H9 (cell line): Measurements from ENCODE around the gene SLC23A3. TPM values are rescaled to one million over a fixed set of nuclear protein-coding genes. Genes with fewer than 3 reads are reported as not detected.

Experiments
- DNase-seq: peaks from one replicate; pipeline ENCODE4 v3.0.0-alpha.2; 2017
- H2AFZ ChIP-seq: one replicate; pipeline ENCODE4 v1.6.1; 2013; ENCODE audit warnings: mild to moderate bottlenecking, low read length, control low read depth, moderate library complexity
- H2AK5ac ChIP-seq: 2 replicates; pipeline ENCODE4 v1.6.1; 2013; ENCODE audit warnings: low read length, control low read depth, mixed read lengths; ENCODE audit not compliant: insufficient read length
- H2BK120ac ChIP-seq: one replicate; pipeline ENCODE4 v1.6.1; 2013; ENCODE audit warnings: low read depth, mild to moderate bottlenecking, low read length, control low read depth, inconsistent platforms; ENCODE audit not compliant: poor library complexity, severe bottlenecking
- H2BK12ac ChIP-seq: 2 replicates; pipeline ENCODE4 v1.6.1; 2013; ENCODE audit warnings: low read length, control low read depth, mixed read lengths, low read depth; ENCODE audit not compliant: insufficient read length
- H2BK15ac ChIP-seq: 2 replicates; pipeline ENCODE4 v1.6.1; 2013; ENCODE audit warnings: low read depth, low read length, control low read depth
- H2BK20ac ChIP-seq: one replicate; pipeline ENCODE4 v1.6.1; 2013; ENCODE audit warnings: low read depth, mild to moderate bottlenecking, low read length, control low read depth, inconsistent platforms; ENCODE audit not compliant: poor library complexity, severe bottlenecking
- H2BK5ac ChIP-seq: 2 replicates; pipeline ENCODE4 v1.6.1; 2013; ENCODE audit warnings: low read length, control low read depth, mixed read lengths; ENCODE audit not compliant: insufficient read length
- H3K14ac ChIP-seq: 2 replicates; pipeline ENCODE4 v1.6.1; 2013; ENCODE audit warnings: low read length, control low read depth; ENCODE audit not compliant: insufficient read depth
- H3K18ac ChIP-seq: 2 replicates; pipeline ENCODE4 v1.6.1; 2013; ENCODE audit warnings: low read depth, mild to moderate bottlenecking, mixed read lengths, low read length, control low read depth; ENCODE audit not compliant: insufficient read length
- H3K23ac ChIP-seq: 2 replicates; pipeline ENCODE4 v1.6.1; 2013; ENCODE audit warnings: low read length, control low read depth, mixed read lengths, low read depth; ENCODE audit not compliant: insufficient read length
- H3K23me2 ChIP-seq: 2 replicates; pipeline ENCODE4 v1.6.1; 2013; ENCODE audit warnings: low read depth, mild to moderate bottlenecking, mixed read lengths, low read length, control low read depth; ENCODE audit not compliant: insufficient read length, poor library complexity, severe bottlenecking
- H3K27ac ChIP-seq: 2 replicates; pipeline ENCODE4 v1.5.1; 2013; ENCODE audit warnings: low read length, control low read depth, mixed read lengths, low read depth; ENCODE audit not compliant: insufficient read length
- H3K27me3 ChIP-seq: 2 replicates; pipeline ENCODE4 v1.6.1; 2013; ENCODE audit warnings: low read length, control low read depth, inconsistent platforms; ENCODE audit not compliant: insufficient read depth
- H3K4ac ChIP-seq: 2 replicates; pipeline ENCODE4 v1.6.1; 2013; ENCODE audit warnings: low read depth, mild to moderate bottlenecking, control low read depth, inconsistent platforms, low read length, moderate library complexity
- H3K4me1 ChIP-seq: 2 replicates; pipeline ENCODE4 v1.6.1; 2013; ENCODE audit warnings: low read length, control low read depth, inconsistent platforms; ENCODE audit not compliant: insufficient read depth
- H3K4me2 ChIP-seq: 2 replicates; pipeline ENCODE4 v1.6.1; 2013; ENCODE audit warnings: low read length, control low read depth, mixed read lengths; ENCODE audit not compliant: insufficient read length, insufficient read depth
- H3K56ac ChIP-seq: 2 replicates; pipeline ENCODE4 v1.6.1; 2013; ENCODE audit warnings: low read depth, mild to moderate bottlenecking, mixed read lengths, low read length, control low read depth; ENCODE audit not compliant: insufficient read length
- H3K79me1 ChIP-seq: 2 replicates; pipeline ENCODE4 v1.6.1; 2013; ENCODE audit warnings: low read depth, mild to moderate bottlenecking, moderate library complexity, low read length, control low read depth, inconsistent platforms; ENCODE audit not compliant: insufficient read depth, poor library complexity, severe bottlenecking
- H3K79me2 ChIP-seq: 2 replicates; pipeline ENCODE4 v1.6.1; 2013; ENCODE audit warnings: low read length, control low read depth, inconsistent platforms; ENCODE audit not compliant: insufficient read depth
- H3K9ac ChIP-seq: 2 replicates; pipeline ENCODE4 v1.6.1; 2013; ENCODE audit warnings: low read length, control low read depth, mixed read lengths; ENCODE audit not compliant: insufficient read length; ENCODE audit errors: extremely low read depth
- H3K9me3 ChIP-seq: one replicate; pipeline ENCODE4 v1.6.1; 2013; ENCODE audit warnings: low read depth, low read length, inconsistent platforms; ENCODE audit not compliant: control insufficient read depth
- H3T11ph ChIP-seq: one replicate; pipeline ENCODE4 v1.6.1; 2013; ENCODE audit warnings: mild to moderate bottlenecking, low read length, control low read depth, inconsistent platforms
- H4K20me1 ChIP-seq: one replicate; pipeline ENCODE4 v1.6.1; 2013; ENCODE audit not compliant: control insufficient read depth, insufficient read length, insufficient read depth
- H4K5ac ChIP-seq: 2 replicates; pipeline ENCODE4 v1.6.1; 2013; ENCODE audit warnings: low read depth, mild to moderate bottlenecking, mixed read lengths, low read length, control low read depth; ENCODE audit not compliant: insufficient read length
- H4K8ac ChIP-seq: replicated peaks from 2 replicates; pipeline ENCODE4 v1.6.1; 2013; ENCODE audit warnings: low read length, control low read depth, mixed read lengths, low read depth; ENCODE audit not compliant: insufficient read length
- H4K91ac ChIP-seq: 2 replicates; pipeline ENCODE4 v1.6.1; 2013; ENCODE audit warnings: low read depth, mild to moderate bottlenecking, moderate library complexity, mixed read lengths, low read length, control low read depth; ENCODE audit not compliant: insufficient read length
- H3K27ac Mint-ChIP-seq, 3 experiments: 2 replicates in 2 of 3; 3 replicates in 1 of 3; pipeline ENCODE4 v1.8.0; 2020 to 2021; ENCODE audit warnings: mixed read lengths in 3 of 3, mild to moderate bottlenecking in 1 of 3, moderate library complexity in 1 of 3
- H3K27me3 Mint-ChIP-seq: 2 replicates; pipeline ENCODE4 v1.8.0; 2021; ENCODE audit warnings: low read depth, mild to moderate bottlenecking, moderate library complexity, mixed read lengths
- H3K36me3 Mint-ChIP-seq, 3 experiments: 2 replicates in 2 of 3; 3 replicates in 1 of 3; pipeline ENCODE4 v1.8.0; 2020 to 2021; ENCODE audit warnings: low read depth in 3 of 3, mixed read lengths in 3 of 3; ENCODE audit not compliant: insufficient read depth in 1 of 3
- H3K4me1 Mint-ChIP-seq, 2 experiments: 2 replicates each; pipeline ENCODE4 v1.8.0; 2020; ENCODE audit warnings: mixed read lengths in 2 of 2
- H3K4me3 Mint-ChIP-seq, 2 experiments: 2 replicates in 1 of 2; 3 replicates in 1 of 2; pipeline ENCODE4 v1.8.0; 2020 to 2021; ENCODE audit warnings: mild to moderate bottlenecking in 2 of 2, mixed read lengths in 2 of 2, moderate library complexity in 1 of 2
- H3K9me3 Mint-ChIP-seq, 2 experiments: 2 replicates in 1 of 2; 3 replicates in 1 of 2; pipeline ENCODE4 v1.8.0; 2020; ENCODE audit warnings: mild to moderate bottlenecking in 2 of 2, mixed read lengths in 2 of 2, moderate library complexity in 1 of 2
- CTCF ChIP-seq: fragments of 200-600 bp; sonication (generic); conservative IDR thresholded peaks from 3 replicates; pipeline ENCODE4 v1.8.0; 2021; ENCODE audit warnings: antibody characterized with exemption, mild to moderate bottlenecking
- WGBS: extraction: QIAGEN DNeasy Blood & Tissue Kit; methylation state at CpG from one replicate; pipeline ENCODE4 v1.1.7; 2013; ENCODE audit warnings: missing lambda C conversion rate, low lambda C conversion rate, mixed read lengths; ENCODE audit not compliant: insufficient read length; ENCODE audit errors: extremely low coverage; 5-methylcytosine and 5-hydroxymethylcytosine counted together
- total RNA-seq: library from RNA; stranded (reverse); gene quantifications from 2 replicates; pipeline ENCODE4 v1.2.1, GENCODE V29; 2021

Gene SLC23A3
- total RNA-seq, 1 experiment from 2014 or later, result 1.2 TPM

- H3K4me3 Mint-ChIP-seq, result no peak overlapping the region
- DNase-seq, result no peak
- Histone ChIP-seq H3K9me3 (no peaks in the 10 kb centered on the region), H2AFZ (no peak overlapping the region), H4K8ac (no peak overlapping the region), H3K23ac (no peak overlapping the region), H2BK5ac (no peak overlapping the region), H3K9ac (no peak overlapping the region), H3K18ac (no peak overlapping the region), H2BK12ac (no peak overlapping the region), H3K79me2 (no peaks in the 10 kb centered on the region), H3K27me3 (no peaks in the 10 kb centered on the region), H3K79me1 (no peaks in the 10 kb centered on the region), H3K14ac (no peak overlapping the region), H3K56ac (no peak overlapping the region), H3T11ph (no peak overlapping the region), H3K4me1 (0 out of 2 replicates have a peak, but pooled peaks cover 4% of the 10 kb centered on the region), H4K5ac (no peak overlapping the region), H4K91ac (no peak overlapping the region), H4K20me1 (no peaks in the 10 kb centered on the region), H3K27ac (no peak overlapping the region), H2BK20ac (no peak overlapping the region), H2BK15ac (no peak overlapping the region), H2BK120ac (no peak overlapping the region), H2AK5ac (no peak overlapping the region), H3K4ac (no peak overlapping the region), H3K4me2 (no peak overlapping the region), H3K23me2 (no peaks in the 10 kb centered on the region)
- no peaks in the 10 kb centered on the region for H3K27me3 Mint-ChIP-seq
- no peak for TF ChIP-seq CTCF
- WGBS, result no CpG with 5 or more reads among the region's 7 CpGs
- H3K36me3 Mint-ChIP-seq, result no peaks in the 10 kb centered on the region
- H3K9me3 Mint-ChIP-seq, result no peaks in the 10 kb centered on the region
- H3K27ac Mint-ChIP-seq, result no peak overlapping the region
- H3K4me1 Mint-ChIP-seq, result peaks cover 0 to 6% of the 10 kb centered on the region in 2 experiments; a peak in 1 of 4 replicates
Measured at GRCh38 chr2:219128396-219128795, 41.4 kb downstream of the SLC23A3 start.
